GM19035 (cell line): ENCODE data around the gene IGF2.

ENCODE experiments used
- ATAC-seq: cut with Tn5 transposase; IDR thresholded peaks from one replicate; pipeline ENCODE4 v1.9.1; 2021; ENCODE audit not compliant: unreplicated experiment

IGF2 gene

GRCh38 chr11:2169626-2170570, 30.7 kb upstream of the IGF2 start:
- ATAC-seq, result no peak

- no peak for ATAC-seq
Observed at GRCh38 chr11:2169005-2169378, 29.8 kb upstream of the IGF2 start.

DNA sequence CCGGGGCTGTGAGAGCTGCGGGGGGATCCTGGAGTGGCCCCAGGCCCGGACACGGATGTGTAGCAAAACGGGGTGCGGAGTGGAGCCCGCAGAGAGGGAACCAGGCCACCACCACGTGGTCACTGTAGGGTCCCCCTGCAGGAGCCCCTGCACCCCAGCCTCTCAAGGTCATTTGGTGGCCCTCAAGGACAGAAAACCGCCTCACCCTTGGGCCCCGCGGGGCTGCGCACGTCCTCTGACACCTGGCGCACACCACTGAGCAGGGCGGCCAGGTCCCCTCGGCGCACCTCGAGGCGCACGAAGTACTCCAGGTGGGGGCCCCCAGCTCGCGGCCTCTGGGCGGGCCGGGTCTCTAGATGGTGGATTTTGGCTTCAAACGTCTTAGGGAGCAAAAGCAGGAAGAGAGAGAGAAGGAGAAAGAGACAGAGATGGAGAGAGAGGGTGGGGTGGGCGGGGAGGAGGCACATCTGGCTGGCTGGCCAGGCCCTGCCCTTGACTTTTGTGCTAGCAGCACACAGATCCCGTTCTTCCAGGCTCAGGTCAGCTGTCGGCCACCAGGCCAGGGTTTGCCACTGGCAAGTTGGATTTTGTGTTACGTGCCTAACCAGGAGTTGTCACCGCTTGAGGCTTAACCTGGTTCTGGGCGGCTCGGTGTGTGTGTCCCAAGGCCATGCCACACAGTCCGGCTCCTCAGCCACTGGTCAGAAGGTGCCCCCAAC, 29.3 kb upstream of the IGF2 start:
- no peak for ATAC-seq

DNA sequence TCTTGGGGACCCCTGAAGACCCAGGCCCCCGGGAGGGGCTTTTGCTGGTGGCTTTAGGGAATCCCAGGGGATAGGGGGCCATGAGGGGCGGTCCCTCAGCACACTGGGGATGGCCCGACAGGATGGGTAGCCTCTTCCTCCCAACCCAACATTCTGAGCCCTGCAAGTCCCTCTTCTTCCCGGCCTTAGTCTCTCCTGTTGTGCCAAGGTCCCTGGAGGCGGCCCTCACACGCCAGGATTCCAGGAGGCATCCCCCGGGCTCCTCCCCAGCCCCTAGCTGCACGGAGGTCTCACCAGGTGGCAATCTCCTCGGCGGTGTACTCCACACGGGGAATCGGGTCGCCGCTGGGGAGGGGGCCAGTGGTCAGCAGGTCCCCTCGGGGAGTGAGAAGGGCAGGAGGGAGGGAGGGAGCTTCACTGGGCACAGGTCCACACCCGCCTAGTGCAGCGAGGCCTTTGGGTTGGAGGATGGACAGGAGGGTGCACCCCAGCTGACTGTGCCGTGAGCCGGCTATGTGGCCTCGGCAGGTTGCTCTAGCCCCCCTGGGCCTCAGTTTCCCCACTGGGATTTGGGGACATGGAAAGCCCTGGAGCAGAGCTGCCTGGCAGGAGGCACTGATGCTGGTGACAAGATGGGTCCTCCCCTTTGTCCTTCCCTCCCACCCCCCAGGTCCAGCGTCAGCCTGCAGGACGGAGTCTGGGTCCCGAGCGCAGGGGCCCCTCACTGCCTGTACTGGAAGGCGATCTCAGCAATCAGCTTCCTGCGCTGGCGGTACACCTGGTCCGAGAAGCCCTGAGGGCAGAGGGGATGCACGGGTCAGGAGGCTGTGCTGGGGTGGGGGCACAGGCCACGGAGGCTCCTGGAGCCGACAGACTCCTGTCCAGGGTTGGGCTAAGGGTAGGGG, 28.2 kb upstream of the IGF2 start:
- no peak for ATAC-seq

- ATAC-seq, result no peak
Observed at GRCh38 chr11:2166091-2166851, 27.1 kb upstream of the IGF2 start.

DNA sequence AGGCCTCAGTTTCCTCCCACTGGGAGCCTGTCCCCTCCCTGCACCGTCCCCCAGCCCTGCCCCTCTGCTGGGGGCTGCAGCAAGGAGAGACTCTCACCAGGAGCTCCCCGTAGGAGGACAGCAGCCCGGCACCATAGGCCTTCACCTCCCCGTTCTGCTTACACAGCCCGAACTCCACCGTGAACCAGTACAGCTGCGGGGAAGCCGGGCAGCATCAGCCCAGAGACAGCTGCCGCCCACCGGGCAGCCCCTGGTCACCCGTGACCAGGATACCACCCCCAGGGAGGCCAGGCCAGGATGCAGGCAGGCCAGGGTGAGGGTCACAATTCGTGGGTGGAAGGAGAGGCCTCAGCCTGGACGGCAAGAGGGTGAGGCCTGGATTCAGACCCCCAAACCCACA, 26.4 kb upstream of the IGF2 start:
- no peak for ATAC-seq

DNA sequence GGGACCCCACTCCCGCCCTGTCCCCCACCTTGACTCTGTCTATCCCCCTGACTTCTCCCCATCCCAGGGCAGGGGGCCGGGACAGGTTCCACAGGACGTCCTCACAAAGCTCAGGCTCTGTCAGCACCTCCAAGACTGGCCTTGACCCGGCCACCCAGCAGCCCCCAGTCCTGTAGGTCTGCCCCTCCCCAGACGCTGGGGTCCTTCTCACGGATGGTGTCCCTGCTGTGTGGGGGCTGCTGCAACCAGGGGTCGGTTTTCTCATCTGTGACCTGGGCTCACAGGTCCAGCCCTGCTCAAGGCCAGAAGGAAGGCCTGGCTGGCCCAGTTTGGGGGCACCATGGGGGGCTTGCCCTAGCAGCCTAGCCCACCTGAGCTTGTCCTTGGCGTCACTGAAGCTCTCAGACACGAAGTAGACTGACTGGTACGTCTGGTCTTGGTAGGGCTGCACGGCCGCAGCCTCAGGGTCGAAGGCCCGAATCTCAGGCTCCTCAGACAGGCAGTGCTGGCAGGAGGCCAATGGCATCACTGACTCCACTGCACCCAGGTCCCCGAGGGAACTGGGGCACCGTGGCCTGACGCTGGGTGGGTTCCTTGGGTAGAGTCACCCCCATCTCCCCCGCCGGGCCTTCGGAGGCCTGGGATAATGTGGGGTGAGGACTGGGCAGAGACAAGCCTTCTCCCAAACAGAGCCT, 25.8 kb upstream of the IGF2 start:
- ATAC-seq, result no peak

- ATAC-seq, result no peak
Observed at GRCh38 chr11:2164081-2164480, 24.9 kb upstream of the IGF2 start.

DNA sequence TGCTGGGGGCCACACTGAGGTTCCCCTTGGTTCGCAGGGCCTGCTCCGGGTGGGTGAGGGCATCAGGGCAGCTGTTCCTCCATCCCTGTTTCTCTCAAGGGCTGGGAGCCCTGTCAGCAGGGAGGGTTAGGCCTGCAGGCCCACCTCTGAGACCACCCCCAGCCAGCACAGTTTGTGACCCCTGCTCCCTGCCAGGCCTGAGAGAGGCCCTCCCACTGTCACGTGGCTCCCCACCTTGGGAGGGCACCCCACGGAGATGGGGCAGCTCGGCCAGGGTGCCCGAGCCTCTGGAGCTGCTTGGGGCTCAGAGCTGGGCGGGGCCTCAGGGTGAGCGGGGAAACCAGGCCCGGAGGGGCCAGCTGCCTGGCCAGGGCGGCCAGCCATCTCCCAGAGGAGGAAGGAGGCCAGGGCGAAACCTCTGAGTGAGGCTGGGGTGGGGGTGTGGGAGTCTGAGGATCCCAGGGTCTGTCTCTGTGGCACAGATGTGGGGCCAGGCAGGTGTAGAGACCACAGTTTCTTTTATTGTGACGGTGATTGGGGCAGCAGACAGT, 24.3 kb upstream of the IGF2 start:
- no peak for ATAC-seq

GRCh38 chr11:2160736-2161259, 21.6 kb upstream of the IGF2 start, which contains the start of gene INS:
Gene INS (minus strand): TSS chr11:2161209. CDS start chr11:2160971, 238 bp downstream.
- no peak for ATAC-seq

DNA sequence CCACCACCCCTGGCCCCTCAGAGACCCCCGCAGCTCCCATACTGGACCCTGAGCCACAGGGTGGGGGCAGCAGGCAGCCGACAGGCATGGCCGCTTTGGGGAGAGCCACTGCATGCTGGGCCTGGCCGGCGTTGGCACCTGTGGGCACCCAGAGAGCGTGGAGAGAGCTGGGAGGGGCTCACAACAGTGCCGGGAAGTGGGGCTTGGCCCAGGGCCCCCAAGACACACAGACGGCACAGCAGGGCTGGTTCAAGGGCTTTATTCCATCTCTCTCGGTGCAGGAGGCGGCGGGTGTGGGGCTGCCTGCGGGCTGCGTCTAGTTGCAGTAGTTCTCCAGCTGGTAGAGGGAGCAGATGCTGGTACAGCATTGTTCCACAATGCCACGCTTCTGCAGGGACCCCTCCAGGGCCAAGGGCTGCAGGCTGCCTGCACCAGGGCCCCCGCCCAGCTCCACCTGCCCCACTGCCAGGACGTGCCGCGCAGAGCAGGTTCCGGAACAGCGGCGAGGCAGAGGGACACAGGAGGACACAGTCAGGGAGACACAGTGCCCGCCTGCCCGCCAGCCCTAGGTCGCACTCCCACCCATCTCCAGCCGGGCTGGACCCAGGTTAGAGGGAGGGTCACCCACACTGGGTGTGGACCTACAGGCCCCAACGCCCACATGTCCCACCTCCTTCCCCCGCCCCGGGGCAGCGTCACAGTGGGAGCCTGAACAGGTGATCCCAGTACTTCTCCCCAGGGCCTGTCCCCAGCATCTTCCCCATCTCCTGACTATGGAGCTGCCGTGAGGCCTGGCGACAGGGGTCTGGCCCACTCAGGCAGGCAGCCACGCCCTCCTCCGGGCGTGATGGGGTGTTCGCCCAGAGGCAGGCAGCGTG, 20.6 kb upstream of the IGF2 start:
- ATAC-seq, result no peak

DNA sequence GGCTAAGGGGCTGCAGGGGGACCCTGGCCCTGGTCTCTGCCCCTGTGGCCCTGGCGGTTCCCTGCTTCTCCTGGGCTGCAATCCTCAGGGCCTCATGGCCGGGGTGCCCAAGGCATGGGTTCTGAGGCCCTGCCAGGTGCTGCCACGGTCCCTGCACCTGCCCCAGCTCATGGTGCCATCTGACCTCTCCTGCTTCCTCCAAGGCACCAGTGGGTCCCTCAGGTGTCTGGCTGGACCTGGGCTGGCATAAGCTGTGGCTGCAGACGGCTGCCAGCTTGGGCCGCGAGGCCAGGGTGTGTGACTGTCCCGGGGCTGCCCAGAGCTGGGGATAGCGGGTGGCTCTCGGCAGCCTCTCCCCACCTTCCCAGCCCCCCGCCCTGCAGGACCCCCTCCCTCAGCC, 19.8 kb upstream of the IGF2 start:
- no peak for ATAC-seq

- ATAC-seq, result no peak
Observed at GRCh38 chr11:2158296-2158737, 19.1 kb upstream of the IGF2 start.

DNA sequence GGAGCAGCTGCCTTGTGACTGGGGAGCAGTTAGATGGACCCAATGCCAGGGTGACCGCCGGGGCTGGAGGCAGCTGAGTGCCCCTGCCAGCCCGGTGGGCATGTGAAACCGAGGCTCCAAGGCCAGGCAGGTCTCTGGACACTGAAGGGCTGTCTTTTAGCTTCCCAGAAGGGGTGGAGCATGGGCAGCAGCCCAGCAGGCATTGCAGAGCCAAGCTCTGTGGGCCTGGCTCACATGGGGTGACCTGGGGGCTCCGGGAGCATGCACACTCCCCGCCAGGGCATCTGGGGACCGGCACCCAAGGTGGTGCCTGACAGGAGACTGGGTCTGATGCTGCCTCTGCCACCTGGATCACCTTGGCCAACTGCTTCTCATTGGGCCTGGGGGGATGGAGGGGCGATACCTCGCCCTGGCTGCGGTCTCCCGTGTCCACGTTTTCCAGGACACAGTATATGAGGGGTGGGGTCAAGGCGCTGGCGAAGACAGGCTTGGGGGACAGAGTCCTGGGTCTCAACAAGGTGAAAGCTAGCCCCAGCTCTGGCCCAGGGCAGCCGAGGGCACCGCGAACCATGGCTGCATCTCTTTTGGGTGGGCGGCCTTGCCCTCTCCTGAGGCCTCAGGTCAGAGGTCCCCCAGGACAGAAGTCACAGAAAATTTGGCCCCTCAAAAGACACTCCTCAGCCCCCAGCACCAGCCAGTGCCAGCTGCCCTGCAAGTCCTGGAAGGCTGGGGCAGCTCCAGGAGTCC, 18.3 kb upstream of the IGF2 start:
- ATAC-seq, result no peak

- ATAC-seq, result no peak
Observed at GRCh38 chr11:2156416-2157182, 17.4 kb upstream of the IGF2 start.

- no peak for ATAC-seq
Observed at GRCh38 chr11:2155511-2155910, 16.3 kb upstream of the IGF2 start.

GRCh38 chr11:2154889-2155288, 15.7 kb upstream of the IGF2 start:
- ATAC-seq, result no peak
